Adrenal gland (tissue), 12 donors: ENCODE data around the gene STAT4. TPM values are rescaled to one million over a fixed set of nuclear protein-coding genes. Genes with fewer than 3 reads are reported as not detected.

ENCODE experiments used
- DNase-seq, 7 donors: peaks; one replicate each; pipeline ENCODE4 v3.0.0-alpha.2; 2019 to 2020
- H3K27ac ChIP-seq, 5 donors: fragments of 200-600 bp; sonication (generic) in 4 of 5; 1 replicate in 3 of 5; 2 replicates in 2 of 5; pipeline versions ENCODE4 v1.5.1 to v1.8.0; 2016 to 2020; ENCODE audit warnings: mild to moderate bottlenecking in 1 of 5
- H3K27me3 ChIP-seq: fragments of 200-600 bp; 2 replicates; pipeline ENCODE4 v1.8.0; 2021
- H3K36me3 ChIP-seq, 2 donors: fragments of 200-600 bp; replicated peaks in 1 of 2; 1 replicate in 1 of 2; 2 replicates in 1 of 2; pipeline versions ENCODE4 v1.5.1 to v1.8.0; 2018 to 2022
- H3K4me1 ChIP-seq, 2 donors: fragments of 200-600 bp; replicated peaks in 1 of 2; 1 replicate in 1 of 2; 2 replicates in 1 of 2; pipeline versions ENCODE4 v1.5.1 to v1.8.0; 2018 to 2021
- H3K4me3 ChIP-seq, 4 donors: fragments of 200-600 bp; sonication (generic) in 3 of 4; one replicate each; pipeline ENCODE4 v1.5.1; 2016 to 2018
- H3K9me3 ChIP-seq, 3 donors: fragments of 200-600 bp; sonication (generic) in 1 of 3; replicated peaks in 1 of 3; 1 replicate in 2 of 3; 2 replicates in 1 of 3; pipeline versions ENCODE4 v1.5.1 to v1.8.0; 2016 to 2021
- CTCF ChIP-seq, 6 experiments: fragments of 450-650 bp in 4 of 6; fragments of 200-600 bp in 2 of 6; sonication (generic) in 1 of 6; IDR thresholded peaks; 1 replicate in 5 of 6; 2 replicates in 1 of 6; pipeline versions ENCODE4 v1.5.1 to v1.8.0; 2016 to 2021; ENCODE audit warnings: antibody characterized with exemption in 6 of 6, mild to moderate bottlenecking in 2 of 6, moderate library complexity in 1 of 6
- POLR2A ChIP-seq, 2 donors: fragments of 450-650 bp; IDR thresholded peaks; one replicate each; pipeline ENCODE4 v1.6.1; 2017; ENCODE audit warnings: antibody characterized with exemption in 2 of 2, mild to moderate bottlenecking in 2 of 2, moderate library complexity in 1 of 2
- WGBS, 4 donors: extraction: QIAGEN DNeasy Blood & Tissue Kit in 2 of 4; methylation state at CpG; one replicate each; pipeline versions ENCODE4 v1.1.5 to v1.1.7; 2013 to 2017; 5-methylcytosine and 5-hydroxymethylcytosine counted together
- intact Hi-C, 2 donors: fragments of 100-400 bp; cut with DNase I; formaldehyde crosslinking; loops; one replicate each; pipeline versions ENCODE4 v1.14.1 to v1.15.0; 2022 to 2023
- polyA plus RNA-seq, 3 donors: library from polyadenylated mRNA; stranded (reverse); fragments of 200-250 nt in 2 of 3; fragments of 350-450 nt in 1 of 3; fragmentation: Illumina TruSeq in 1 of 3; extraction: RNeasy Lipid Tissue Mini Kit (QIAGEN cat#74804) in 1 of 3; gene quantifications; one replicate each; pipeline ENCODE4 v1.2.3, GENCODE V29; 2013 to 2014
- total RNA-seq, 9 donors: library from RNA; depleted of rRNA in 4 of 9; stranded (reverse); fragments of >200 nt in 4 of 9; fragments of 120-200 nt in 1 of 9; fragmentation: NEBNext Ultra II Directional in 1 of 9; extraction: Animal tissue kit (Norgen Biotek cat#: 25700) in 1 of 9; gene quantifications; one replicate each; pipeline versions ENCODE4 v1.1.0 to v1.2.4, GENCODE V29; 2013 to 2023
- donor health status: healthy with polysubstance abuse.
- donor health status: Bipolar disorder and iron deficiency.
- donor health status: DM: yes; HTN: yes; CAD: no.
- donor health status: DM: no; HTN: no; CAD: no.
- donor health status: DM: no; HTN: no; CAD: no.
- donor health status: DM: yes; HTN: yes; CAD: no.

STAT4 gene
- total and polyA plus RNA-seq, 12 donors: 0.52 to 5.1 (median 1.4) TPM

GRCh38 chr2:191009541-191010374 is 141.0 kb downstream of the STAT4 start:
- TF ChIP-seq POLR2A (IDR thresholded peaks at IDR 0.05) (no peak), CTCF (IDR thresholded peaks at IDR 0.05) (no peak)
- peaks cover 11 to 28% of the 10 kb centered on the region in 2 donors for H3K4me1 ChIP-seq
- H3K27me3 ChIP-seq: no peaks in the 10 kb centered on the region
- H3K27ac ChIP-seq: no peak overlapping the region
- 90 to 97% (median 94%) methylated on average over 4 of the region's 4 CpGs for WGBS, 4 donors
- peaks cover 0 to 56% of the 10 kb centered on the region in 2 donors for H3K36me3 ChIP-seq
- no peak for DNase-seq
- no peak overlapping the region for H3K4me3 ChIP-seq
- intact Hi-C loops: no loop called here
- no peaks in the 10 kb centered on the region for H3K9me3 ChIP-seq

- Histone ChIP-seq H3K4me1 (peaks cover 11 to 25% of the 10 kb centered on the region in 2 donors), H3K36me3 (peaks cover 0 to 69% of the 10 kb centered on the region in 2 donors), H3K4me3 (no peak overlapping the region), H3K27me3 (no peaks in the 10 kb centered on the region), H3K27ac (no peak overlapping the region), H3K9me3 (no peaks in the 10 kb centered on the region)
- no peak for TF ChIP-seq CTCF (IDR thresholded peaks at IDR 0.05)
- no peak for TF ChIP-seq POLR2A (IDR thresholded peaks at IDR 0.05)
- no peak for DNase-seq
- intact Hi-C loops: no loop called here
Observed at GRCh38 chr2:191008286-191008685, 142.5 kb downstream of the STAT4 start.

GRCh38 chr2:191006997-191007783 is 143.6 kb downstream of the STAT4 start:
- Histone ChIP-seq H3K9me3 (no peaks in the 10 kb centered on the region), H3K27ac (no peak overlapping the region), H3K4me1 (peaks cover 4 to 14% of the 10 kb centered on the region in 2 donors), H3K36me3 (peaks cover 0 to 75% of the 10 kb centered on the region in 2 donors), H3K27me3 (no peaks in the 10 kb centered on the region), H3K4me3 (no peak overlapping the region)
- intact Hi-C loops: no loop called here
- DNase-seq: no peak
- no peak for TF ChIP-seq CTCF (IDR thresholded peaks at IDR 0.05)
- no peak for TF ChIP-seq POLR2A (IDR thresholded peaks at IDR 0.05)
- WGBS, 4 donors: 81 to 94% (median 93%) methylated on average over 4 of the region's 4 CpGs

DNA sequence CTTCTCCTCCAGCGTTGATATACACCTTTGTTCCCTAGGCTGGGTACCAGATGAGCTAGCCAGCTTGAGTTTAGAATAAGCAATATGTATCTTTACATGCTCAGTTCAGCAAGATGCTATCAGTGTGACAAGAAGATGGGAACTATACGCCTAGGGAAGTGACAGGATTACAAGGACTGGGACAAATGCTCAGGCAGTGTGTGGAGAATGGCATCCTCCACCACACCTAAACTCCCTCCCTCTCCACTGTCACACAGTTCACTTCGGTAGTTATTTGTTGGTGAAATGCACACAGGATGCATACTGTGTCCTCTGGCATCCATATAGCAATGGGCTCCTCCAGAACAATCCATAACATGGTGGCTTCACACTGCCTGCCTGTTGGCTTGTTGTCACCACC is 144.5 kb downstream of the STAT4 start:
- TF ChIP-seq POLR2A (IDR thresholded peaks at IDR 0.05) (no peak), CTCF (IDR thresholded peaks at IDR 0.05) (no peak)
- H3K36me3 ChIP-seq: peaks cover 0 to 75% of the 10 kb centered on the region in 2 donors

More for the DNA sequence above, 144.5 kb downstream of the STAT4 start:
- DNase-seq: no peak
- intact Hi-C loops: no loop called here
- Histone ChIP-seq H3K27ac (no peak overlapping the region), H3K4me3 (no peak overlapping the region), H3K27me3 (no peaks in the 10 kb centered on the region), H3K4me1 (peaks cover 1 to 8% of the 10 kb centered on the region in 2 donors), H3K9me3 (no peaks in the 10 kb centered on the region)
- WGBS, 4 donors: 93 to 97% (median 95%) methylated on average over 3 of the region's 3 CpGs
